B cell (primary cell): ENCODE measurements around the gene CCDC200.

Experiments used
- CTCF ChIP-seq: fragments of 200-600 bp; IDR thresholded peaks from one replicate; pipeline ENCODE4 v1.8.0; 2022; ENCODE audit warnings: antibody characterized with exemption, mild to moderate bottlenecking
- EZH2 ChIP-seq: IDR thresholded peaks from 2 replicates; pipeline ENCODE4 v1.6.1; 2012; ENCODE audit warnings: borderline replicate concordance, low read depth, mild to moderate bottlenecking, moderate library complexity, low read length; ENCODE audit not compliant: insufficient read depth, poor library complexity, severe bottlenecking

- TF ChIP-seq CTCF (no peak), EZH2 (no peak)
Observed at GRCh38 chr17:43217614-43218087, 10.8 kb downstream of the CCDC200 start.
